GM12891 (cell line): ENCODE results near the gene ZBTB22.

ENCODE experiments used
- PAX5 ChIP-seq: IDR thresholded peaks from 2 replicates; pipeline ENCODE4 v1.6.1; 2011; ENCODE audit warnings: low read length, moderate library complexity, mild to moderate bottlenecking; ENCODE audit not compliant: insufficient read depth, severe bottlenecking
- POLR2A ChIP-seq: IDR thresholded peaks from 2 replicates; pipeline ENCODE4 v1.6.1; 2011; ENCODE audit warnings: low read depth, low read length, control low read depth
- POLR2AphosphoS5 ChIP-seq: IDR thresholded peaks from 2 replicates; pipeline ENCODE4 v1.6.1; 2011; ENCODE audit warnings: low read depth, low read length, control low read depth
- SPI1 ChIP-seq: IDR thresholded peaks from 2 replicates; pipeline ENCODE4 v1.6.1; 2011; ENCODE audit warnings: low read depth, low read length, control low read depth
- TAF1 ChIP-seq: IDR thresholded peaks from 2 replicates; pipeline ENCODE4 v1.6.1; 2011; ENCODE audit warnings: low read depth, low read length, control low read depth

GRCh38 chr6:33316603-33317418, 733 bp downstream of the ZBTB22 start:
- TF ChIP-seq POLR2A, result no peak
- no peak for TF ChIP-seq SPI1
- TF ChIP-seq TAF1, result no peak
- no peak for TF ChIP-seq POLR2AphosphoS5
- TF ChIP-seq PAX5, result no peak
